ENCODE results near the gene PTPRC. TPM values are rescaled to one million over a fixed set of nuclear protein-coding genes. Genes with fewer than 3 reads are reported as not detected.

Gene PTPRC
- total and polyA plus RNA-seq, 12 donors = 1.0 to 62.7 (median 5.3) TPM

GRCh38 chr1:198678301-198678836 lies 39.5 kb downstream of the PTPRC start:
- H3K4me1 ChIP-seq = peaks cover 0 to 91% (median 0%) of the 10 kb centered on the region in 9 donors
- DNase-seq (no peak), ATAC-seq (no peak)
- H3K9me3 ChIP-seq = no peaks in the 10 kb centered on the region
- intact Hi-C loops (cut with DNase I) = no loop called here
- 74 to 79% methylated on average over 8 of the region's 8 CpGs for WGBS, 2 donors
- H3K27me3 ChIP-seq = peaks cover 0 to 4% (median 0%) of the 10 kb centered on the region in 7 donors
- H3K4me3 ChIP-seq = peak overlapping the region in 1 of 10 donors; percentile 14
- H3K36me3 ChIP-seq = peaks cover 0 to 5% (median 0%) of the 10 kb centered on the region in 9 donors
- H3K27ac ChIP-seq = peak overlapping the region in 1 of 10 donors; percentile 91
- TF ChIP-seq CTCF (IDR thresholded peaks at IDR 0.05) = no peak

- Histone ChIP-seq H3K9me3 (no peaks in the 10 kb centered on the region), H3K36me3 (peaks cover 0 to 5% (median 0%) of the 10 kb centered on the region in 9 donors), H3K4me1 (peaks cover 0 to 91% (median 0%) of the 10 kb centered on the region in 9 donors), H3K27ac (peak overlapping the region in 1 of 10 donors; percentile 91), H3K27me3 (peaks cover 0 to 4% (median 0%) of the 10 kb centered on the region in 7 donors), H3K4me3 (peak overlapping the region in 1 of 10 donors; percentile 14)
- TF ChIP-seq CTCF (IDR thresholded peaks at IDR 0.05) = no peak
- no peak for DNase-seq
- WGBS, 2 donors = 92 to 96% methylated on average over 11 to 12 of the region's 12 CpGs
- intact Hi-C loops (cut with DNase I) = no loop called here
- no peak for ATAC-seq
These were observed 40.1 kb downstream of the PTPRC start for GRCh38 chr1:198678901-198679329.

GRCh38 chr1:198679535-198680173 lies 40.8 kb downstream of the PTPRC start:
- H3K36me3 ChIP-seq = peaks cover 0 to 5% (median 0%) of the 10 kb centered on the region in 9 donors
- 93 to 96% methylated on average over 31 of the region's 31 CpGs for WGBS, 2 donors
- intact Hi-C loops (cut with DNase I) = no loop called here
- TF ChIP-seq CTCF (IDR thresholded peaks at IDR 0.05) = no peak
- no peaks in the 10 kb centered on the region for H3K9me3 ChIP-seq
- peaks cover 0 to 4% (median 0%) of the 10 kb centered on the region in 7 donors for H3K27me3 ChIP-seq
- no peak for DNase-seq
- peak overlapping the region in 2 of 10 donors; percentile 19 to 91 for H3K27ac ChIP-seq
- ATAC-seq = no peak
- H3K4me3 ChIP-seq = peak overlapping the region in 1 of 10 donors; percentile 21
- peaks cover 0 to 91% (median 0%) of the 10 kb centered on the region in 9 donors for H3K4me1 ChIP-seq

- ATAC-seq = no peak
- 94% methylated on average over 15 of the region's 15 CpGs for WGBS, 2 donors
- Histone ChIP-seq H3K27me3 (peaks cover 0 to 4% (median 0%) of the 10 kb centered on the region in 7 donors), H3K27ac (peak overlapping the region in 2 of 10 donors; percentile 19 to 91), H3K4me1 (peaks cover 0 to 92% (median 0%) of the 10 kb centered on the region in 9 donors), H3K36me3 (peaks cover 0 to 5% (median 0%) of the 10 kb centered on the region in 9 donors), H3K4me3 (peak overlapping the region in 1 of 10 donors; percentile 21), H3K9me3 (no peaks in the 10 kb centered on the region)
- no peak for TF ChIP-seq CTCF (IDR thresholded peaks at IDR 0.05)
- intact Hi-C loops (cut with DNase I) = no loop called here
- DNase-seq = no peak
These were observed 41.5 kb downstream of the PTPRC start for GRCh38 chr1:198680174-198680875.

Data from heart right ventricle (tissue), 16 donors.